GM10248 (cell line): ENCODE results near the gene DTNA.

Experiments used
- CTCF ChIA-PET: fragments of 300-600 bp; sonication (Branson Sonifier 250); formaldehyde crosslinking; extraction: SDS; loops from one replicate; lab custom pipeline; 2021; ENCODE audit warnings: antibody characterized with exemption; lab: Yijun Ruan, JAX
- POLR2A ChIA-PET: fragments of 350-650 bp; sonication (Branson Sonifier 250); formaldehyde crosslinking; extraction: SDS; loops from one replicate; lab custom pipeline; 2020; ENCODE audit warnings: antibody characterized with exemption; lab: Yijun Ruan, JAX
- DNase-seq: peaks from one replicate; pipeline ENCODE4 v3.0.0; 2012; ENCODE audit errors: extremely low spot score
- CTCF ChIP-seq: IDR thresholded peaks from 2 replicates; pipeline ENCODE4 v1.5.1; 2012; ENCODE audit warnings: mild to moderate bottlenecking, low read depth; ENCODE audit errors: extremely low read depth, missing control alignments, control extremely low read depth

The DTNA gene

GRCh38 chr18:34796035-34796657 is 86.0 kb downstream of the DTNA start:
- ChIA-PET POLR2A (no interaction called here), CTCF (interaction anchor here (1.2 kb wide), 1 partner anchor 13 kb away, joined by 3 read pairs; no protein-coding TSS in a partner anchor)
- TF ChIP-seq CTCF: no peak
- no peak for DNase-seq

- no peak for TF ChIP-seq CTCF
- DNase-seq: no peak
- ChIA-PET POLR2A (no interaction called here), CTCF (no interaction called here)
Observed at GRCh38 chr18:34799291-34799690, 89.2 kb downstream of the DTNA start.

- DNase-seq: no peak
- CTCF ChIA-PET: no interaction called here
- POLR2A ChIA-PET: no interaction called here
- no peak for TF ChIP-seq CTCF
Observed at GRCh38 chr18:34800381-34800780, 90.3 kb downstream of the DTNA start.

- DNase-seq: no peak
- ChIA-PET POLR2A (no interaction called here), CTCF (interaction anchor here (0.8 to 1.1 kb wide), 2 partner anchors 14 to 39 kb away, joined by 3 to 5 read pairs; no protein-coding TSS in a partner anchor)
- TF ChIP-seq CTCF: no peak
Observed at GRCh38 chr18:34801774-34802173, 91.7 kb downstream of the DTNA start.

GRCh38 chr18:34802959-34803358 is 92.9 kb downstream of the DTNA start:
- TF ChIP-seq CTCF: no peak
- DNase-seq: no peak
- ChIA-PET CTCF (interaction anchor here (0.7 to 1.0 kb wide), 2 partner anchors 19 to 141 kb away, joined by 3 read pairs; no protein-coding TSS in a partner anchor), POLR2A (no interaction called here)

- CTCF ChIA-PET: interaction anchor here (0.7 to 1.5 kb wide), 4 partner anchors 17 to 142 kb away, joined by 3 read pairs; no protein-coding TSS in a partner anchor
- TF ChIP-seq CTCF: no peak
- POLR2A ChIA-PET: no interaction called here
- no peak for DNase-seq
Observed at GRCh38 chr18:34803877-34804400, 93.8 kb downstream of the DTNA start.
